ENCODE results near the gene PRKRA.
"Not testable (repeated sequence)": the region's sequence is repeated elsewhere in the genome, so short reads cannot be mapped to it uniquely, and the experiment has no call there.

PRKRA gene

GRCh38 chr2:178441426-178441825, 9.5 kb downstream of the PRKRA start:
- Mint-ChIP-seq H3K4me3 (no peak overlapping the region), H3K9me3 (no peaks in the 10 kb centered on the region), H3K27ac (no peak overlapping the region), H3K27me3 (ENCODE audit: low read depth) (no peaks in the 10 kb centered on the region), H3K36me3 (ENCODE audit: low read depth) (peaks cover 46% of the 10 kb centered on the region), H3K4me1 (ENCODE audit: low read depth) (peaks cover 5% of the 10 kb centered on the region)
- DNase-seq (ENCODE audit: low spot score): no peak

- no peak overlapping the region for H3K27ac Mint-ChIP-seq
- no peaks in the 10 kb centered on the region for H3K9me3 Mint-ChIP-seq
- peaks cover 53% of the 10 kb centered on the region for H3K36me3 Mint-ChIP-seq (ENCODE audit: low read depth)
- H3K27me3 Mint-ChIP-seq (ENCODE audit: low read depth): no peaks in the 10 kb centered on the region
- peaks cover 3% of the 10 kb centered on the region for H3K4me1 Mint-ChIP-seq (ENCODE audit: low read depth)
- no peak for DNase-seq (ENCODE audit: low spot score)
- no peak overlapping the region for H3K4me3 Mint-ChIP-seq
Measured at GRCh38 chr2:178436662-178437061, 14.3 kb downstream of the PRKRA start.

- H3K4me3 Mint-ChIP-seq: no peak overlapping the region
- DNase-seq (ENCODE audit: low spot score): no peak
- H3K27ac Mint-ChIP-seq: no peak overlapping the region
- H3K4me1 Mint-ChIP-seq (ENCODE audit: low read depth): peaks cover 7% of the 10 kb centered on the region
- peaks cover 20% of the 10 kb centered on the region for H3K9me3 Mint-ChIP-seq
- H3K27me3 Mint-ChIP-seq (ENCODE audit: low read depth): no peaks in the 10 kb centered on the region
- peaks cover 66% of the 10 kb centered on the region for H3K36me3 Mint-ChIP-seq (ENCODE audit: low read depth)
Measured at GRCh38 chr2:178429336-178429735, 21.6 kb downstream of the PRKRA start.

GRCh38 chr2:178428396-178428806, 22.6 kb downstream of the PRKRA start:
- peaks cover 21% of the 10 kb centered on the region for H3K9me3 Mint-ChIP-seq
- H3K27ac Mint-ChIP-seq: no peak overlapping the region
- no peaks in the 10 kb centered on the region for H3K27me3 Mint-ChIP-seq (ENCODE audit: low read depth)
- H3K36me3 Mint-ChIP-seq (ENCODE audit: low read depth): peaks cover 66% of the 10 kb centered on the region
- no peak overlapping the region for H3K4me3 Mint-ChIP-seq
- H3K4me1 Mint-ChIP-seq (ENCODE audit: low read depth): peaks cover 10% of the 10 kb centered on the region
- DNase-seq (ENCODE audit: low spot score): no peak

- Mint-ChIP-seq H3K27ac (no peak overlapping the region), H3K9me3 (peaks cover 21% of the 10 kb centered on the region), H3K36me3 (ENCODE audit: low read depth) (peaks cover 66% of the 10 kb centered on the region), H3K4me3 (no peak overlapping the region), H3K4me1 (ENCODE audit: low read depth) (peaks cover 10% of the 10 kb centered on the region), H3K27me3 (ENCODE audit: low read depth) (no peaks in the 10 kb centered on the region)
- no peak for DNase-seq (ENCODE audit: low spot score)
Measured at GRCh38 chr2:178427458-178427857, 23.5 kb downstream of the PRKRA start.

- H3K4me3 Mint-ChIP-seq: no peak overlapping the region
- no peak for DNase-seq (ENCODE audit: low spot score)
- peaks cover 10% of the 10 kb centered on the region for H3K4me1 Mint-ChIP-seq (ENCODE audit: low read depth)
- peaks cover 21% of the 10 kb centered on the region for H3K9me3 Mint-ChIP-seq
- peaks cover 59% of the 10 kb centered on the region for H3K36me3 Mint-ChIP-seq (ENCODE audit: low read depth)
- no peak overlapping the region for H3K27ac Mint-ChIP-seq
- no peaks in the 10 kb centered on the region for H3K27me3 Mint-ChIP-seq (ENCODE audit: low read depth)
Measured at GRCh38 chr2:178426388-178426787, 24.6 kb downstream of the PRKRA start.

- Mint-ChIP-seq H3K27me3 (ENCODE audit: low read depth) (no peaks in the 10 kb centered on the region), H3K36me3 (ENCODE audit: low read depth) (peaks cover 51% of the 10 kb centered on the region), H3K9me3 (peaks cover 21% of the 10 kb centered on the region)
Measured at GRCh38 chr2:178425255-178425827, 25.6 kb downstream of the PRKRA start.

GRCh38 chr2:178423746-178424145, 27.2 kb downstream of the PRKRA start:
- DNase-seq (ENCODE audit: low spot score); H3K4me3 Mint-ChIP-seq; H3K27ac Mint-ChIP-seq; H3K27me3 Mint-ChIP-seq (ENCODE audit: low read depth): not testable (repeated sequence)
- peaks cover 21% of the 10 kb centered on the region for H3K9me3 Mint-ChIP-seq
- peaks cover 25% of the 10 kb centered on the region for H3K4me1 Mint-ChIP-seq (ENCODE audit: low read depth)
- peaks cover 44% of the 10 kb centered on the region for H3K36me3 Mint-ChIP-seq (ENCODE audit: low read depth)

More at GRCh38 chr2:178425255-178425827, 25.6 kb downstream of the PRKRA start:
- Mint-ChIP-seq H3K27ac (no peak overlapping the region), H3K4me3 (no peak overlapping the region), H3K4me1 (ENCODE audit: low read depth) (peaks cover 14% of the 10 kb centered on the region)
- no peak for DNase-seq (ENCODE audit: low spot score)

GRCh38 chr2:178422097-178422496, 28.9 kb downstream of the PRKRA start:
- no peak overlapping the region for H3K4me3 Mint-ChIP-seq
- no peak for DNase-seq (ENCODE audit: low spot score)
- no peak overlapping the region for H3K27ac Mint-ChIP-seq
- H3K36me3 Mint-ChIP-seq (ENCODE audit: low read depth): peaks cover 36% of the 10 kb centered on the region
- H3K27me3 Mint-ChIP-seq (ENCODE audit: low read depth): no peaks in the 10 kb centered on the region
- H3K9me3 Mint-ChIP-seq: peaks cover 21% of the 10 kb centered on the region
- peaks cover 34% of the 10 kb centered on the region for H3K4me1 Mint-ChIP-seq (ENCODE audit: low read depth)

- no peak for DNase-seq (ENCODE audit: low spot score)
- no peak overlapping the region for H3K27ac Mint-ChIP-seq
- no peak overlapping the region for H3K4me3 Mint-ChIP-seq
- H3K4me1 Mint-ChIP-seq (ENCODE audit: low read depth): peaks cover 41% of the 10 kb centered on the region
- H3K36me3 Mint-ChIP-seq (ENCODE audit: low read depth): peaks cover 27% of the 10 kb centered on the region
- no peaks in the 10 kb centered on the region for H3K27me3 Mint-ChIP-seq (ENCODE audit: low read depth)
- peaks cover 13% of the 10 kb centered on the region for H3K9me3 Mint-ChIP-seq
Measured at GRCh38 chr2:178420463-178420999, 30.4 kb downstream of the PRKRA start.

- H3K27ac Mint-ChIP-seq: no peak overlapping the region
- H3K4me3 Mint-ChIP-seq: no peak overlapping the region
- H3K4me1 Mint-ChIP-seq (ENCODE audit: low read depth): peaks cover 46% of the 10 kb centered on the region
- no peak for DNase-seq (ENCODE audit: low spot score)
- peaks cover 18% of the 10 kb centered on the region for H3K36me3 Mint-ChIP-seq (ENCODE audit: low read depth)
- no peaks in the 10 kb centered on the region for H3K27me3 Mint-ChIP-seq (ENCODE audit: low read depth)
- H3K9me3 Mint-ChIP-seq: no peaks in the 10 kb centered on the region
Measured at GRCh38 chr2:178419123-178419522, 31.9 kb downstream of the PRKRA start.

- no peaks in the 10 kb centered on the region for H3K9me3 Mint-ChIP-seq
- H3K27me3 Mint-ChIP-seq (ENCODE audit: low read depth): no peaks in the 10 kb centered on the region
- peaks cover 14% of the 10 kb centered on the region for H3K36me3 Mint-ChIP-seq (ENCODE audit: low read depth)
- no peak overlapping the region for H3K4me3 Mint-ChIP-seq
- no peak for DNase-seq (ENCODE audit: low spot score)
- peaks cover 48% of the 10 kb centered on the region for H3K4me1 Mint-ChIP-seq (ENCODE audit: low read depth)
- H3K27ac Mint-ChIP-seq: no peak overlapping the region
Measured at GRCh38 chr2:178418426-178418825, 32.5 kb downstream of the PRKRA start.

GRCh38 chr2:178417916-178418315, 33.1 kb downstream of the PRKRA start:
- H3K36me3 Mint-ChIP-seq (ENCODE audit: low read depth): peaks cover 14% of the 10 kb centered on the region
- no peak overlapping the region for H3K27ac Mint-ChIP-seq
- H3K27me3 Mint-ChIP-seq (ENCODE audit: low read depth): no peaks in the 10 kb centered on the region
- no peak for DNase-seq (ENCODE audit: low spot score)
- H3K9me3 Mint-ChIP-seq: no peaks in the 10 kb centered on the region
- no peak overlapping the region for H3K4me3 Mint-ChIP-seq
- peaks cover 53% of the 10 kb centered on the region for H3K4me1 Mint-ChIP-seq (ENCODE audit: low read depth)

GRCh38 chr2:178415979-178416378, 35.0 kb downstream of the PRKRA start:
- Mint-ChIP-seq H3K9me3 (no peaks in the 10 kb centered on the region), H3K4me3 (no peak overlapping the region), H3K4me1 (ENCODE audit: low read depth) (peaks cover 58% of the 10 kb centered on the region), H3K27ac (no peak overlapping the region), H3K27me3 (ENCODE audit: low read depth) (no peaks in the 10 kb centered on the region), H3K36me3 (ENCODE audit: low read depth) (peaks cover 9% of the 10 kb centered on the region)
- no peak for DNase-seq (ENCODE audit: low spot score)
